ENCODE results near the gene RXRB.

DNA sequence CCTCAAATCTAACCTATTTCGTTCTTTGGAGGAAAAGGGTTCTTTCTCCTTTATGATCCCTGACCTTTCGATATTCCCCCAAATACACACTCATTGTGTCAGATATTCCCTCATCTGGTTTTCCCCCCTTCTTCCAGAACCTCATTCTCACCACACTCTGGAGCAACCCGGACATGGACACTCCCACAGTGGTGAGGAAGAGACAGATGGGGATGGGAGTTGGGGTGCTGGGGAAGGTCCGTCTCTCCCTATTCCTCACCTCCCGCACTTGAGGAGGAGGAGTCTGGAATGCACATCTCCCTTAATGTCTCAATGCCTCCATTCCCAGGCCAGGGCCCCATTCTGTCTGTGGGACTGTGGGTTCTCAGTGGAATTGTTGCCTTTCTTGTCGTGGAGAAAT, 1.5 kb upstream of the RXRB start:
- TF ChIP-seq, protein P1, sequence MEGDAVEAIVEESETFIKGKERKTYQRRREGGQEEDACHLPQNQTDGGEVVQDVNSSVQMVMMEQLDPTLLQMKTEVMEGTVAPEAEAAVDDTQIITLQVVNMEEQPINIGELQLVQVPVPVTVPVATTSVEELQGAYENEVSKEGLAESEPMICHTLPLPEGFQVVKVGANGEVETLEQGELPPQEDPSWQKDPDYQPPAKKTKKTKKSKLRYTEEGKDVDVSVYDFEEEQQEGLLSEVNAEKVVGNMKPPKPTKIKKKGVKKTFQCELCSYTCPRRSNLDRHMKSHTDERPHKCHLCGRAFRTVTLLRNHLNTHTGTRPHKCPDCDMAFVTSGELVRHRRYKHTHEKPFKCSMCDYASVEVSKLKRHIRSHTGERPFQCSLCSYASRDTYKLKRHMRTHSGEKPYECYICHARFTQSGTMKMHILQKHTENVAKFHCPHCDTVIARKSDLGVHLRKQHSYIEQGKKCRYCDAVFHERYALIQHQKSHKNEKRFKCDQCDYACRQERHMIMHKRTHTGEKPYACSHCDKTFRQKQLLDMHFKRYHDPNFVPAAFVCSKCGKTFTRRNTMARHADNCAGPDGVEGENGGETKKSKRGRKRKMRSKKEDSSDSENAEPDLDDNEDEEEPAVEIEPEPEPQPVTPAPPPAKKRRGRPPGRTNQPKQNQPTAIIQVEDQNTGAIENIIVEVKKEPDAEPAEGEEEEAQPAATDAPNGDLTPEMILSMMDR (IDR thresholded peaks at IDR 0.05) = no peak
- TF ChIP-seq POLR2A (IDR thresholded peaks at IDR 0.05) = no peak
